Aorta (tissue), 5 donors: Measurements from ENCODE around the gene LRRC27. TPM values are rescaled to one million over a fixed set of nuclear protein-coding genes. Genes with fewer than 3 reads are reported as not detected.
"Not testable (repeated sequence)": the region's sequence is repeated elsewhere in the genome, so short reads cannot be mapped to it uniquely, and the experiment has no call there.

Experiments used
- ATAC-seq: fragments of 200-7000 bp; cut with Tn5 transposase; one replicate; pipeline ENCODE4 v1.9.1; 2022; ENCODE audit warnings: moderate library complexity; ENCODE audit not compliant: low FRiP score
- DNase-seq, 2 donors: peaks; one replicate each; pipeline ENCODE4 v3.0.0-alpha.2; 2020
- H3K27ac ChIP-seq, 2 donors: one replicate each; pipeline ENCODE4 v1.5.1; 2013; ENCODE audit warnings: low read length in 2 of 2, mild to moderate bottlenecking in 2 of 2, moderate library complexity in 2 of 2, control low read depth in 1 of 2, inconsistent platforms in 1 of 2, low read depth in 1 of 2
- H3K27me3 ChIP-seq, 2 donors: one replicate each; pipeline ENCODE4 v1.6.1; 2013; ENCODE audit warnings: control low read depth in 1 of 2, low read length in 1 of 2, mild to moderate bottlenecking in 1 of 2, moderate library complexity in 1 of 2; ENCODE audit not compliant: insufficient read depth in 2 of 2, control insufficient read depth in 1 of 2
- H3K36me3 ChIP-seq, 2 donors: one replicate each; pipeline ENCODE4 v1.6.1; 2013; ENCODE audit warnings: control low read depth in 1 of 2, low read length in 1 of 2, mild to moderate bottlenecking in 1 of 2; ENCODE audit not compliant: insufficient read depth in 2 of 2, control insufficient read depth in 1 of 2
- H3K4me1 ChIP-seq, 2 donors: one replicate each; pipeline ENCODE4 v1.6.1; 2013; ENCODE audit warnings: low read length in 2 of 2, control low read depth in 1 of 2, mild to moderate bottlenecking in 1 of 2, moderate library complexity in 1 of 2; ENCODE audit not compliant: insufficient read depth in 2 of 2, control insufficient read depth in 1 of 2
- H3K4me3 ChIP-seq, 2 donors: one replicate each; pipeline ENCODE4 v1.5.1; 2013; ENCODE audit warnings: low read length in 2 of 2, control low read depth in 1 of 2, mild to moderate bottlenecking in 1 of 2
- H3K9me3 ChIP-seq: one replicate; pipeline ENCODE4 v1.6.1; 2013; ENCODE audit warnings: mild to moderate bottlenecking, low read length; ENCODE audit not compliant: control insufficient read depth
- WGBS, 2 donors: extraction: QIAGEN DNeasy Blood & Tissue Kit; methylation state at CpG; one replicate each; pipeline ENCODE4 v1.1.7; 2013; 5-methylcytosine and 5-hydroxymethylcytosine counted together
- intact Hi-C, 2 donors: fragments of 100-400 bp; cut with DNase I; formaldehyde crosslinking; loops; one replicate each; pipeline versions ENCODE4 v1.14.2 to v1.15.0; 2022
- polyA plus RNA-seq, 2 donors: library from polyadenylated mRNA; stranded (reverse); fragments of 200-250 nt; gene quantifications; one replicate each; pipeline ENCODE4 v1.2.3, GENCODE V29; 2013
- total RNA-seq, 2 donors: library from RNA; stranded (reverse); fragmentation: NEBNext Ultra II Directional; extraction: Animal tissue kit (Norgen Biotek cat#: 25700); gene quantifications; one replicate each; pipeline ENCODE4 v1.2.1, GENCODE V29; 2021
- donor health status: healthy with polysubstance abuse.
- donor health status: Bipolar disorder and iron deficiency.
- donor health status: DM: no; HTN: no; CAD: no.
- donor health status: DM: no; HTN: no; CAD: no.
- donor health status: DM: yes; HTN: yes; CAD: no.

Gene LRRC27
- total and polyA plus RNA-seq, 4 donors = 3.1 to 11.7 (median 6.8) TPM

DNA sequence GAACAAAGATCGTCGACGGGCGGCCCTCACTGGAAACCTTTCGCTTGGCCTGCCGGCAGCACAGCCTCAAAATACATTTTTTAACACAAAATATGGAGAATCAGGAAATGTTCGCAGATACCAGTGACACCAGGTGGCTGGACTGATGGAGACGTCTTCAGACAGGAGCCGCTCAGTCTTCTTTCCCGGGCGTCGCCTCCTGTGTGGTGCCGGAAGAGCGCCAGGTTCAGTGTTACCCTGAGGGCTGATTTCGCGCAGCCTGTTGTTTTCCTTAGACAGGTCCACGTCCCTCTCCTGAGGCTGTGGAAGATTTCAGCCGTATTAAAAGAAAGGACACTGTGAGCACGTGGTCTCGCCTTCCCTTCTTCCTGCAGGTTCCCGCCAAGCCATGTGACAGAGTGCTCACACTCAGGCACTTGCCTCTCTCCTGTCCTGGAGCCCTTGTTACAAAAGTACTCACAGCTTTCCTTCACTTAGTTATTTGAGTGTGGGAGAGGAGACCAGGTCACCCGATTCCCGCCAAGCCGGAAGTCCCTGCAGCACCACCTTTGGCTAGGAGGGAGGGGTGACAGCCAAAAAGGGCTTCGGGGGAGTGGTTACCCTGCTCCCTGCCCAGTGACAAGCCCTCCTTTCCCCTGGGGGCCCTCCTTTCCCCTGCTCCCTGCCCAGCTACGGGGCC lies 43.3 kb downstream of the LRRC27 start:
- no peak for ATAC-seq
- 88 to 91% methylated on average over 25 to 26 of the region's 26 CpGs for WGBS, 2 donors
- H3K36me3 ChIP-seq = no peaks in the 10 kb centered on the region
- H3K9me3 ChIP-seq = no peaks in the 10 kb centered on the region
- no peaks in the 10 kb centered on the region for H3K27me3 ChIP-seq
- H3K27ac ChIP-seq = no peak overlapping the region
- DNase-seq = peak; percentile 38 to 57
- H3K4me1 ChIP-seq = no peaks in the 10 kb centered on the region
- intact Hi-C loops = no loop called here
- no peak overlapping the region for H3K4me3 ChIP-seq

DNA sequence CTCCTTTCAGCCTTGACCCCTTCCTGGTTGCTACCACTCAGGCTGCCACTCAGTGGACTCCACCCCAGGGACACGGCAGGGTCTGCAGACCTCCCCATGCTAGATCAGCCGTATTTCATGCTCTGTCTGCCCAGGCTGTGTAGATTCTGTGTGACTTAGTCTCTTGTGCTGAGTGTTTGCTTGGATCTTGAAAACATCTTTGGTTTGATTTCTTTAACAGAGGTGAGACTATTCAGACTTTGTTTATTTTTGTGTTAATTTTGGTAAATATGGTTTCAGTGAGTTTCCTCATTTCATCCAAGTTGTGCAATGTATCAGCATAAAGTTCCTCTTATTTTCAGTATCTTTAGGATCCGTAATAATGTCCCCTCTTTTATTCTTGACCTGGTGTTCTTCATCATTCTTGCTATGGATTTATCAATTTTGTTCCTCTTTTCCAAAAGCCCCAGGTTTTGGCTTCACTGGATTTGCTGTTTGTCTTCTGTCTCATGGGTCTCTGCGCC lies 43.9 kb downstream of the LRRC27 start:
- no peak for ATAC-seq
- H3K27ac ChIP-seq = no peak overlapping the region
- intact Hi-C loops = no loop called here
- no peaks in the 10 kb centered on the region for H3K36me3 ChIP-seq
- no peak overlapping the region for H3K4me3 ChIP-seq
- H3K4me1 ChIP-seq = no peaks in the 10 kb centered on the region
- 80 to 82% methylated on average over 4 of the region's 4 CpGs for WGBS, 2 donors
- H3K9me3 ChIP-seq = no peaks in the 10 kb centered on the region
- H3K27me3 ChIP-seq = no peaks in the 10 kb centered on the region
- no peak for DNase-seq

DNA sequence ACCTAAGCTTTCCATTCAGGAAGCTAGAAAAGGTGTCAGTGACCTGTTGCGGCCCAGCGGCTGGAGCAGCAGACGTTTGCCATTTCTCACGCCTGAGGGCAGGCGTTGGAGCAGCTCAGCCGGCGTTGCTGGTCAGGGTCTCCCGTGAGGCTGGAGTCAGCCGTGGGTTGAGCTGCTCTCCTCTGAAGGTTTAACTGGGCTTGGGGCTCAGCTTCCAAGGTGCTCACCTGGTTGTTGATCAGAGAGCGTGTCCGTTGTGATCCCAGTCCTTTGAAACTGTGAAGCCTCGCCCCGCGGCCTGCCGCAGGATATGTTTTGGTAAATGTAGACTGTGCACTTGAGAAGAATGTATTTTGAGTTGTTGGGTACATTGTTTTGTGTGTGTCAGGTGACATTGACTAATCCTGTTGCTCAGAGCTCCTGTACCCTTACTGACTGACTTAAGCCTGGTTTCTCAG lies 44.4 kb downstream of the LRRC27 start:
- Histone ChIP-seq H3K27ac (no peak overlapping the region), H3K36me3 (no peaks in the 10 kb centered on the region), H3K4me1 (no peaks in the 10 kb centered on the region), H3K4me3 (no peak overlapping the region), H3K9me3 (no peaks in the 10 kb centered on the region), H3K27me3 (no peaks in the 10 kb centered on the region)
- intact Hi-C loops = no loop called here
- ATAC-seq = no peak
- WGBS, 2 donors = 83 to 90% methylated on average over 15 of the region's 15 CpGs
- DNase-seq = peak; percentile 32 to 60

DNA sequence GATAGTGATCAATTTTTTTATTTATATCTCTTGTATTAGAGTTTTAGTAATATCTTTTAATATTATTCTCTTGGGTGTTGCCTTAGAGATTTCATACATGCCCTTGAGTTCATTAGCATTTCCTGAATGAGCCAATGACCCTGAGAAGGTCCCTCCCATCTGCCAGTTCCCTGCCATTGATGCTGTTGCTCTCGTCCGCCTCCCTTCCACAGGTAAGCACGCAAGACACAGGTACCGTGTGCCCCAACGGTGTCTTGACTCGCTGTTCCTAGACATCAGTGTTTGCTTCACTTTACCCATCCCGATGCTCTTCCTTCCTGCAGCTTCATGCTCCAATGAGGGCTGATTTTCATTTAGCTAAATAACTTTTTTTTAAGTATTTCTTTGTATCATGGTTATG lies 45.3 kb downstream of the LRRC27 start:
- Histone ChIP-seq H3K27me3 (no peaks in the 10 kb centered on the region), H3K27ac (no peak overlapping the region), H3K9me3 (peaks cover 2% of the 10 kb centered on the region), H3K36me3 (no peaks in the 10 kb centered on the region), H3K4me3 (no peak overlapping the region), H3K4me1 (no peaks in the 10 kb centered on the region)
- ATAC-seq (no peak), DNase-seq (no peak)
- intact Hi-C loops = no loop called here
- WGBS, 2 donors = 96 to 97% methylated on average over 7 of the region's 7 CpGs

DNA sequence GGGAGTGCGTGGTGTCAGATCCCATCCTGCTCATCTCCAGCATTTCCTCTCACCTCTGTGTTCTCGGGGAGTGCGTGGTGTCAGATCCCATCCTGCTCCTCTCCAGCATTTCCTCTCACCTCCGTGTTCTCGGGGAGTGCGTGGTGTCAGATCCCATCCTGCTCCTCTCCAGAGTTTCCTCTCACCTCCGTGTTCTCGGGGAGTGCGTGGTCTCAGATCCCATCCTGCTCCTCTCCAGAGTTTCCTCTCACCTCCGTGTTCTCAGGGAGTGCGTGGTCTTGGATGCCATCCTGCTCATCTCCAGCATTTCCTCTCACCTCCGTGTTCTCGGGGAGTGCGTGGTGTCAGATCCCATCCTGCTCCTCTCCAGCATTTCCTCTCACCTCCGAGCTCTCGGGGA lies 47.0 kb downstream of the LRRC27 start:
- H3K4me1 ChIP-seq, H3K36me3 ChIP-seq, H3K27me3 ChIP-seq, DNase-seq, H3K27ac ChIP-seq, H3K4me3 ChIP-seq, H3K9me3 ChIP-seq, intact Hi-C loops, ATAC-seq: not testable (repeated sequence)
- WGBS, 2 donors = 88 to 94% methylated on average over 16 of the region's 16 CpGs

DNA sequence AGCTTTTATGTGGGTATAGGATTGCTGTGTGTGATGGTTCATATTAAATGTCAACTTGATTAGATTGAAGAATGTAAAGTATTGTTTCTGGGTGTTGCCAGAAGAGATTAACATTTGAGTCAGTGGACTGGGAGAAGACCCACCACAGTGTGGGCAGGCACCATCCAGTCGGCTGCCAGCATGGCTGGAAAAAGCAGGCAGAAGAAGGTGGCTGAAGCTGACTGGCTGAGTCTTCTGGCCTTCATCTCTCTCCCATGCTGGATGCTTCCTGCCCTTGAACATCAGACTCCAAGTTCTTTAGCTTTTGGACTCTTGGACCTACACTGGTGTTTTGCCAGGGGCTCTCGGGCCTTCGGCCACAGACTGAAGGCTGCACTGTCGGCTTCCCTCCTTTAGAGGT lies 49.0 kb downstream of the LRRC27 start:
- H3K9me3 ChIP-seq, H3K27me3 ChIP-seq, H3K36me3 ChIP-seq, intact Hi-C loops, H3K4me3 ChIP-seq, H3K27ac ChIP-seq, ATAC-seq, H3K4me1 ChIP-seq: not testable (repeated sequence)
- WGBS, 2 donors = 95 to 97% methylated on average over 4 of the region's 4 CpGs
- peak in 1 of 2 donors; percentile 29 for DNase-seq

DNA sequence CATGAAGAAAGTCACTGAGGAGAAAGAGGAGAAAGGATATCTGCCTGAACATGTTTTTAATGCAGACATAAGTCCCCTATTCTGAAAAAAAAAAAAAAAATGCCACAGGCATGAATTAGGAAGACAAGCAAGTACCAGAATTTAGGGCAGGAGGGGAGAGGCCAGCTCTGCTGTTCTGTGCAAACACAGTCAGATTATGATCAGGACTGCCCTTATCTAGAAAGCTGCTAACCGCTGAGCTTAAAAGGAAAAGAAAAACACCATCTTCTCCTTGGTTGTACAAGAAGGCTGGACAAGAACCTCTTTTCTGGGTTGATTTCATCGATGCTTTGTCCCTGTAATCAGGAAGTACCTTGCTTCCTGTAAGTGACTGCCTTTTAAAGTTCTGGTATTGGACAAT lies 49.7 kb downstream of the LRRC27 start:
- intact Hi-C loops = no loop called here
- Histone ChIP-seq H3K36me3 (no peaks in the 10 kb centered on the region), H3K4me1 (no peaks in the 10 kb centered on the region), H3K9me3 (peaks cover 2% of the 10 kb centered on the region), H3K27me3 (no peaks in the 10 kb centered on the region), H3K4me3 (no peak overlapping the region), H3K27ac (no peak overlapping the region)
- WGBS, 2 donors = 79 to 93% methylated on average over 2 of the region's 2 CpGs
- DNase-seq (no peak), ATAC-seq (no peak)

DNA sequence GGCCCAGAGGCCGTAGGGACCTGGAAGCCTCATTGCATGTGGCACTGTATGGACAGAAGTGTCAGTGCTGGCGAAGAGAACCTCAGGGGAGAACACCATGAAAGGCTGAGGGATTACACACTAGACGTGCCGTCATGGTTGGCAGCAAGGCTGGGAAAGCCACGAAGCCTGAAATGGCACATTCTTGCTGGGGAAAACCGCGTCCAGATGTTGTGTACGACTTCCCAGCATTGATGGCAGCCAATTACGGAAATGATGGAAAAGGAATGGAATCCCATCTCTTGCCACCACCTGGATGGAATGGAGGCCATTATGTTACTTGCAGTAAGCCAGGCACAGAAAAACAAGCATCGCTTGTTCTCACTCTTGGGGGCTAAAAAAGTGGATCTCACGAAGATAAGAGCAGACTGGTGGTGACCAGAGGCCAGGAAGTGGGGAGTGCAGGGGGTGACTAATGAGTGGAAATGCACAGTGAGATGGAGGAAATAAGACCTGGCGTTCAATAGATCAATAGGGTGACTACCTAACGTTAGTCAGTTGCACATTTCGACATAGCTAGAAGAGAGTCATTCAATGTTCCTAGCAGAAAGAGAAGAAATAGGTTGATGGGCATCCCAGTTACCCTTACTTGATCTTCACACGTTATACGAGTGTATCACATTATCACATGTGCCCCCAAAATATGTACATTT lies 50.4 kb downstream of the LRRC27 start:
- Histone ChIP-seq H3K4me3 (no peak overlapping the region), H3K27ac (no peak overlapping the region), H3K4me1 (no peaks in the 10 kb centered on the region), H3K27me3 (no peaks in the 10 kb centered on the region), H3K9me3 (peaks cover 2% of the 10 kb centered on the region), H3K36me3 (no peaks in the 10 kb centered on the region)
- WGBS, 2 donors = 82 to 89% methylated on average over 16 of the region's 16 CpGs
- ATAC-seq = no peak
- intact Hi-C loops = no loop called here
- no peak for DNase-seq

DNA sequence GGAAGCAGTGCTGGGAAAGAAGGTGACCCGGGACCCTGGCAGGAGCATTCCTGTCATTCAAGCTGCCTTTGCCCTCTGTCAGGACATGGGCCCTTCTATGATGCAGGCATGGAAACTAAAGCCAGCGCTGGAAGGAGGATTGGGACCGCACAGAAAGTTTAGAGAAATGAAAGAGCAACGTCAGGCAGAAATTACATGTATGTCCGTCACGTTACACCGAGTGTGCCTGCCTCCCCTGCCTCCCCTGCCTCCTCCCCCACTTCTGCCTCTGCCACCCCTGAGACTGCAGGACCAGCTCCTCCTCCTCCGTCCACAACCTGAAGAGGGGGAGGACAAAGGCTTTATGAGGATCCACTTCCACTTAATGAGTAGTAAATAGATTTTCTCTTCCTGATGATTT lies 51.1 kb downstream of the LRRC27 start:
- Histone ChIP-seq H3K27me3 (no peaks in the 10 kb centered on the region), H3K4me1 (no peaks in the 10 kb centered on the region), H3K9me3 (peaks cover 2% of the 10 kb centered on the region), H3K4me3 (no peak overlapping the region), H3K27ac (no peak overlapping the region), H3K36me3 (no peaks in the 10 kb centered on the region)
- no peak for ATAC-seq
- DNase-seq = peak in 1 of 2 donors; percentile 40
- 79 to 82% methylated on average over 8 of the region's 8 CpGs for WGBS, 2 donors
- intact Hi-C loops = no loop called here
